Measurements from ENCODE around the gene ZBTB9.

GRCh38 chr6:33414592-33415271 is 39.6 kb upstream of the ZBTB9 start:
- TF ChIP-seq CTCF (IDR thresholded peaks at IDR 0.05; ENCODE audit: insufficient read depth, low read length) (peak; percentile 9), SPI1 (IDR thresholded peaks at IDR 0.05; ENCODE audit: borderline replicate concordance, low read depth) (no peak), REST (IDR thresholded peaks at IDR 0.05; ENCODE audit: insufficient replicate concordance, low read depth) (no peak)
